ENCODE results near the gene DACH2. TPM values are rescaled to one million over a fixed set of nuclear protein-coding genes. Genes with fewer than 3 reads are reported as not detected.

Gene DACH2
- total RNA-seq, 1 donor from 2014 or later: 0.11 TPM

GRCh38 chrX:86604607-86605006 lies 456.4 kb downstream of the DACH2 start:
- no peak for DNase-seq (ENCODE audit: low spot score)
- Histone ChIP-seq H3K9ac (no peak overlapping the region), H4K20me1 (ENCODE audit: low read depth) (no peaks in the 10 kb centered on the region), H3F3A (ENCODE audit: low read depth) (no peaks in the 10 kb centered on the region), H2AFZ (replicated peaks) (no peak overlapping the region), H3K79me2 (ENCODE audit: low read depth) (no peaks in the 10 kb centered on the region), H3K4me2 (no peak overlapping the region), H3K36me3 (no peaks in the 10 kb centered on the region), H3K4me3 (no peak overlapping the region), H3K27me3 (no peaks in the 10 kb centered on the region), H3K4me1 (no peaks in the 10 kb centered on the region), H3K27ac (no peak overlapping the region), H3K9me3 (ENCODE audit: low read depth) (peaks cover 6% of the 10 kb centered on the region)
- Mint-ChIP-seq H3K27ac (no peak overlapping the region), H3K4me3 (no peak overlapping the region), H3K36me3 (no peaks in the 10 kb centered on the region), H3K9me3 (no peaks in the 10 kb centered on the region), H3K4me1 (no peaks in the 10 kb centered on the region), H3K27me3 (ENCODE audit: insufficient read depth, low read depth) (no peaks in the 10 kb centered on the region)
- TF ChIP-seq EZH2 (IDR thresholded peaks at IDR 0.05): no peak
- TF ChIP-seq EZH2phosphoT487 (IDR thresholded peaks at IDR 0.05): no peak
- TF ChIP-seq CTCF (IDR thresholded peaks at IDR 0.05): no peak

GRCh38 chrX:86696951-86697350 lies 548.7 kb downstream of the DACH2 start:
- H3K9ac ChIP-seq: no peak overlapping the region
- H3K4me1 ChIP-seq: no peaks in the 10 kb centered on the region
- no peaks in the 10 kb centered on the region for H3K79me2 ChIP-seq (ENCODE audit: low read depth)
- H4K20me1 ChIP-seq (ENCODE audit: low read depth): no peaks in the 10 kb centered on the region
- no peak overlapping the region for H2AFZ ChIP-seq (replicated peaks)
- DNase-seq (ENCODE audit: low spot score): no peak
- no peaks in the 10 kb centered on the region for H3K36me3 Mint-ChIP-seq
- no peaks in the 10 kb centered on the region for H3K36me3 ChIP-seq
- peaks cover 5% of the 10 kb centered on the region for H3K9me3 ChIP-seq (ENCODE audit: low read depth)
- no peak overlapping the region for H3K4me3 Mint-ChIP-seq
- H3K9me3 Mint-ChIP-seq: no peaks in the 10 kb centered on the region
- no peaks in the 10 kb centered on the region for H3K27me3 ChIP-seq
- no peak overlapping the region for H3K27ac Mint-ChIP-seq
- H3K4me3 ChIP-seq: no peak overlapping the region
- TF ChIP-seq CTCF (IDR thresholded peaks at IDR 0.05): no peak
- no peak for TF ChIP-seq EZH2 (IDR thresholded peaks at IDR 0.05)
- TF ChIP-seq EZH2phosphoT487 (IDR thresholded peaks at IDR 0.05): no peak
- H3K27me3 Mint-ChIP-seq (ENCODE audit: insufficient read depth, low read depth): no peaks in the 10 kb centered on the region
- H3K4me2 ChIP-seq: no peak overlapping the region
- H3F3A ChIP-seq (ENCODE audit: low read depth): no peaks in the 10 kb centered on the region
- no peak overlapping the region for H3K27ac ChIP-seq
- no peaks in the 10 kb centered on the region for H3K4me1 Mint-ChIP-seq

DNA sequence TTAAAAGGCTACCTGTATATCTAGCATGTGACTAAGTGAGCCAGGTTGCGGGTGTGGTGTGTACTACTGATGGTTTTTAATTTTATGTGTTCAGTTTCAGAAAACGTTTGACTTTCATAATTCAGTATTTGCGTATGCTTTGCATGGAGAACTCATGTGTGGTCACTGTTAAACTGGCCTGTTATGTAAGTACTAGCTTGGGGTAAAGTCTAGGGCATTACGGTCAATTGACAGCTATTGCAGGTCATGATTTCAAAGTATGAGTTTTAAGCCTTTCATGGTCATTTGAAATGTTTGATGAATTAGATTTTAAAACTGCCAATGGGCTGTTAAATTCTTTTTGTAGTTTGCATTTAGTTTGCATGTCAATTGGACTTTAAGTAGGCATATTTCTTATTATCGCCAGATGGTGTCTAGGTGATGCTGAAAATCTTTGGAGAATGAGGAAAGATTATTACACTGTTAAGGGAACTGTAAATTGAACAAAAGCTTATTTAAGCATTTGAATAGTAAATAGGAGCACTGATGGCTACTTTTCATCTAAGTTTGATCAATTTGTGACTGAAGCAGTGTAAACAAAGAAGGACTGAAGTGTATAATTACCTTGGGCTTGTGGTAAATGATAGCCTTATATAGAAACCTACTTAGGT lies 563.4 kb downstream of the DACH2 start:
- no peak overlapping the region for H3K9ac ChIP-seq
- no peak overlapping the region for H3K4me2 ChIP-seq
- no peaks in the 10 kb centered on the region for H3K27me3 ChIP-seq
- no peaks in the 10 kb centered on the region for H4K20me1 ChIP-seq (ENCODE audit: low read depth)
- H3K9me3 ChIP-seq (ENCODE audit: low read depth): peaks cover 5% of the 10 kb centered on the region
- H3K4me1 ChIP-seq: no peaks in the 10 kb centered on the region
- Mint-ChIP-seq H3K4me3 (no peak overlapping the region), H3K36me3 (no peaks in the 10 kb centered on the region), H3K9me3 (no peaks in the 10 kb centered on the region), H3K4me1 (no peaks in the 10 kb centered on the region), H3K27me3 (ENCODE audit: insufficient read depth, low read depth) (no peaks in the 10 kb centered on the region), H3K27ac (no peak overlapping the region)
- H3K27ac ChIP-seq: no peak overlapping the region
- no peak overlapping the region for H3K4me3 ChIP-seq
- no peak overlapping the region for H2AFZ ChIP-seq (replicated peaks)
- no peak for DNase-seq (ENCODE audit: low spot score)
- no peaks in the 10 kb centered on the region for H3K79me2 ChIP-seq (ENCODE audit: low read depth)
- no peaks in the 10 kb centered on the region for H3K36me3 ChIP-seq
- H3F3A ChIP-seq (ENCODE audit: low read depth): no peaks in the 10 kb centered on the region
- TF ChIP-seq EZH2phosphoT487 (IDR thresholded peaks at IDR 0.05): no peak
- TF ChIP-seq CTCF (IDR thresholded peaks at IDR 0.05): no peak

Data from neural progenitor cell (in vitro differentiated cells).